ENCODE measurements around the gene SLC25A17. TPM values are rescaled to one million over a fixed set of nuclear protein-coding genes. Genes with fewer than 3 reads are reported as not detected.
"Not testable (repeated sequence)": the region's sequence is repeated elsewhere in the genome, so short reads cannot be mapped to it uniquely, and the experiment has no call there.

SLC25A17 gene
- polyA plus RNA-seq, 1 experiment: 28.8 TPM

DNA sequence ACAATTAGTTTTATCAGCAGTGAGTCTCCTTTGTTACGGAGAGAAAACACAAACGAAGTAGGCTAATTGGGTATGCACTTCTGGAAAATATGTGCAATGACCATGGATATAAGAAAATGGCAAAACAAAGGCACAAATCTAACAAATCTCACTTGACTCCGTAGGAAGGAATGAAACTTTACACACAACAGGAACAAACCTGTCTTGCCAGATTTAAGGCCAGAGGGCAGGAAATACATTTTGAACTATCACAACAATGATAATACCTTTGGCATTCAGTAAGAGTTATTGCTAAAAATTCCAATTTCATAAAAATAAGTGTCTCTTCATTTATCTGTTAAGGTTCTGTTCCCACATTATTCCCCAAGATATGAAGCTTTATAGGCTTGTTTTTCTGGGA, 36.6 kb downstream of the SLC25A17 start:
- TF ChIP-seq, protein P1, sequence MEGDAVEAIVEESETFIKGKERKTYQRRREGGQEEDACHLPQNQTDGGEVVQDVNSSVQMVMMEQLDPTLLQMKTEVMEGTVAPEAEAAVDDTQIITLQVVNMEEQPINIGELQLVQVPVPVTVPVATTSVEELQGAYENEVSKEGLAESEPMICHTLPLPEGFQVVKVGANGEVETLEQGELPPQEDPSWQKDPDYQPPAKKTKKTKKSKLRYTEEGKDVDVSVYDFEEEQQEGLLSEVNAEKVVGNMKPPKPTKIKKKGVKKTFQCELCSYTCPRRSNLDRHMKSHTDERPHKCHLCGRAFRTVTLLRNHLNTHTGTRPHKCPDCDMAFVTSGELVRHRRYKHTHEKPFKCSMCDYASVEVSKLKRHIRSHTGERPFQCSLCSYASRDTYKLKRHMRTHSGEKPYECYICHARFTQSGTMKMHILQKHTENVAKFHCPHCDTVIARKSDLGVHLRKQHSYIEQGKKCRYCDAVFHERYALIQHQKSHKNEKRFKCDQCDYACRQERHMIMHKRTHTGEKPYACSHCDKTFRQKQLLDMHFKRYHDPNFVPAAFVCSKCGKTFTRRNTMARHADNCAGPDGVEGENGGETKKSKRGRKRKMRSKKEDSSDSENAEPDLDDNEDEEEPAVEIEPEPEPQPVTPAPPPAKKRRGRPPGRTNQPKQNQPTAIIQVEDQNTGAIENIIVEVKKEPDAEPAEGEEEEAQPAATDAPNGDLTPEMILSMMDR (IDR thresholded peaks at IDR 0.05; ENCODE audit: low read depth, low read length): no peak
- ChIA-PET POLR2A (interaction anchor here (0.7 kb wide), 1 partner anchor 25 kb away, joined by 3 read pairs; no protein-coding TSS in a partner anchor), CTCF (interaction anchor here (0.5 kb wide), 1 partner anchor 119 kb away, joined by 3 read pairs; no protein-coding TSS in a partner anchor)

DNA sequence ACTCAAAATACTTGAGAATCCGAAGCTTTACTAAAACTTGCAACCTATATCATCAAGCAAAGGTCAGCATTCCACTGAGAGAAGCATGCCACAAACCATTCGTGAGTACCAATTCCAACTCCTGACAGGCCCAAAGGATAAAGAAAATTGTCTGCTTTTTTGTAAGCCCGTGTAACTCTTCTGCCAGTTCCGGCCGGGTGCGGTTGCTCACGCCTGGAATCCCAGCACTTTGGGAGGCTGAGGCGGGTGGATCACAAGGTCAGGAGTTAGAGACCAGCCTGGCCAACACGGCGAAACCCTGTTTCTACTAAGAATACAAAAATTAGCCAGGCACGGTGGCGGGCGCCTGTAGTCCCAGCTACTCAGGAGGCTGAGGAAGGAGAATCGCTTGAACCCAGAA, 37.4 kb downstream of the SLC25A17 start:
- POLR2A ChIA-PET; DNase-seq (ENCODE audit: low read depth, low spot score); CTCF ChIA-PET; H3K27me3 ChIP-seq (ENCODE audit: control insufficient read depth, insufficient read depth, low read length); H3K9me3 ChIP-seq (ENCODE audit: control insufficient read depth, insufficient read depth, low read length); H3K27ac ChIP-seq (ENCODE audit: low read depth, low read length); H3K4me3 ChIP-seq (ENCODE audit: low read depth, low read length): not testable (repeated sequence)

More for the DNA sequence above, 36.6 kb downstream of the SLC25A17 start:
- Histone ChIP-seq H3K4me3 (ENCODE audit: low read depth, low read length) (no peak overlapping the region), H3K9me3 (ENCODE audit: control insufficient read depth, insufficient read depth, low read length) (no peaks in the 10 kb centered on the region), H3K27ac (ENCODE audit: low read depth, low read length) (no peak overlapping the region), H3K27me3 (ENCODE audit: control insufficient read depth, insufficient read depth, low read length) (no peaks in the 10 kb centered on the region)
- DNase-seq (ENCODE audit: low read depth, low spot score): no peak

DNA sequence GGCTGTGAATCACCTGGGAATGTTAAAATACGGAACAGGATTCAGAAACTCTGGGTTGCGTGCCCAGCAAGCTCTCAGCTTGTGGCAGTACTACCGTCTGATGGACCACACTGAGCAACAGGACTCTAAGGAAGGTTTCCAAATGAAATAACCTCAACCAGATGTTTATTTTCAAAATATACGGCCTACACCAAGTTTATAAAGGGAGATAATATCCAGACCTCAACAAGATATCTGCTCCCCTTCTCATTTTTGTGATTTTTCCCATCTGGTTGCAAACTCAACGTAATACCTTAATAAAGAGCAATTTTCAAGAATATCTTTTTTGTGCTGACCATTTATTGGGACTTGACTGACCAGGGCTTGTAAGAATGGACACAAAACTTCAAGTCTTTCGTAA, 49.4 kb downstream of the SLC25A17 start:
- POLR2A ChIA-PET: no interaction called here

DNA sequence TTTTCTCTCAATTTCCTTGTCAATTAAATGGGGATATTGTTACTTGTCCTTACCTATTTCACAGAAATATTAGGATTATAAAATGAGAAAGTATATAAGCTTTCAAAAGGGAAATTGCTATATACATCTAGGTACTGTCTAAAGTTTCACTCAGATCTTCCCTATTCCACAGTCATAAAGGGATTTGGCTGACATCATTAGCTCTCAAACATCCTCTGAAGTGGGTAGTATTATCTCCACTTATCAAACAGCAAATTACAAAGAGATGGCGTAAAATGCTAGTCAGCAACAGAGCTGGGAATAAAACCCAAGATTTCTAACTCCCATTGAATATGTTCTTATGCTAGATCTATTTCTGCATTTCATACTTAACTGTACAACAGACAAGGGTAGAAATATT, 50.9 kb downstream of the SLC25A17 start:
- ChIA-PET CTCF (interaction anchor here (1.6 to 3.0 kb wide), 2 partner anchors 8 to 85 kb away, joined by 6 to 25 read pairs; no protein-coding TSS in a partner anchor), POLR2A (no interaction called here)
- no peak overlapping the region for H3K4me3 ChIP-seq (ENCODE audit: low read depth, low read length)
- no peak for DNase-seq (ENCODE audit: low read depth, low spot score)
- no peaks in the 10 kb centered on the region for H3K27me3 ChIP-seq (ENCODE audit: control insufficient read depth, insufficient read depth, low read length)
- H3K27ac ChIP-seq (ENCODE audit: low read depth, low read length): no peak overlapping the region
- no peaks in the 10 kb centered on the region for H3K9me3 ChIP-seq (ENCODE audit: control insufficient read depth, insufficient read depth, low read length)
- TF ChIP-seq, protein P1 (IDR thresholded peaks at IDR 0.05; ENCODE audit: low read depth, low read length): no peak

More for the DNA sequence above, 49.4 kb downstream of the SLC25A17 start:
- CTCF ChIA-PET: interaction anchor here (3.0 kb wide), 1 partner anchor 10 kb away, joined by 25 read pairs; no protein-coding TSS in a partner anchor
- no peak for DNase-seq (ENCODE audit: low read depth, low spot score)
- no peaks in the 10 kb centered on the region for H3K27me3 ChIP-seq (ENCODE audit: control insufficient read depth, insufficient read depth, low read length)
- no peak overlapping the region for H3K4me3 ChIP-seq (ENCODE audit: low read depth, low read length)
- H3K9me3 ChIP-seq (ENCODE audit: control insufficient read depth, insufficient read depth, low read length): no peaks in the 10 kb centered on the region
- no peak overlapping the region for H3K27ac ChIP-seq (ENCODE audit: low read depth, low read length)
- TF ChIP-seq, protein P1 (IDR thresholded peaks at IDR 0.05; ENCODE audit: low read depth, low read length): no peak

DNA sequence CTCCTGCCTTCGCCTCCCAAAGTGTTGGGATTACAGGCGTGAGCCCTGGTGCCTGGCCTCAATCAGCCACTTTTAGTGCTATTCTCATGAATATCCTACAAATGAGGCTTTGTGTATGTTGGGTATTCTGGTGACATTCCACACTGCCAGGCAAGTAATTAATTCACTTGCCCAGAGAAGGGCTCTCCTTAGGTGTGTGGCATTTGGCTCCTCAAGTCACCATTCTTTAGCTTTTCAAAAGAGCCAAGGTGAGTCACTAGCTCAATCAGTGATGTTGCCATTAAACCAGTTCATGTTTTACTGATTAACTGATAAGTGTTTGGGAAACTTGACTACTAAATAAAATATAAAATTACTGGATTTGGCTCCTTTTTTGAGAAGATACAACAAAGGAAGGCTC, 52.2 kb downstream of the SLC25A17 start:
- H3K9me3 ChIP-seq (ENCODE audit: control insufficient read depth, insufficient read depth, low read length): no peaks in the 10 kb centered on the region
- TF ChIP-seq, protein P1 (IDR thresholded peaks at IDR 0.05; ENCODE audit: low read depth, low read length): no peak
- POLR2A ChIA-PET: interaction anchor here (0.7 kb wide), 1 partner anchor 90 kb away, joined by 4 read pairs; the partner anchor contains the start of gene ST13
- H3K4me3 ChIP-seq (ENCODE audit: low read depth, low read length): no peak overlapping the region
- no peak for DNase-seq (ENCODE audit: low read depth, low spot score)
- H3K27ac ChIP-seq (ENCODE audit: low read depth, low read length): no peak overlapping the region
- CTCF ChIA-PET: no interaction called here
- H3K27me3 ChIP-seq (ENCODE audit: control insufficient read depth, insufficient read depth, low read length): no peaks in the 10 kb centered on the region

Data from AG04450 (cell line).